Measurements from ENCODE around the gene TUSC1. TPM values are rescaled to one million over a fixed set of nuclear protein-coding genes. Genes with fewer than 3 reads are reported as not detected.

The TUSC1 gene
- total RNA-seq, 1 experiment from 2014 or later = 4.4 TPM

DNA sequence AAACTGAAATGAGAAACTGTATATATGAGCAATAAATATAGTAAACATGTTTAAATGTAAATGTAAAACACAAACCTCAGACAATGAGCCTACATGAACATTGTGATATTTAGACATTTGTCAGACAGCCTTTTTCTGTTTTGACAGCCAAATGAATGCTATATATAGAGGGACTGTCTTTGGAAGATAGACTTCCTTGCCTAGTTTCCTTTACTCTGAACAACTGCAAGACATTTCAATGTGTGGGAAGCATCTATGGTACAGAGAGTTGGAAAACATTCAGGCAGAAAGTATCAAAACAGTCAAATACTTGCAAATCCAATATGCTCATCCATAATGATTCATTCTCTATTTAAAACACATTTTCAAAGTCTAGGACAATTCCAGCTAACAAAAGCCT lies 31.7 kb upstream of the TUSC1 start:
- Histone ChIP-seq H3K27ac (ENCODE audit: low read length) (no peak overlapping the region), H3K36me3 (ENCODE audit: control insufficient read depth, insufficient read depth, low read length) (no peaks in the 10 kb centered on the region), H3K4me3 (ENCODE audit: low read depth in 2 of 2, low read length in 2 of 2) (no peak overlapping the region), H3K4me1 (ENCODE audit: control insufficient read depth, insufficient read depth, low read length) (no peaks in the 10 kb centered on the region), H3K9me3 (ENCODE audit: control insufficient read depth, insufficient read depth, low read depth, low read length) (no peaks in the 10 kb centered on the region), H3K27me3 (ENCODE audit: control insufficient read depth, insufficient read depth, low read length) (no peaks in the 10 kb centered on the region)
- no peak for ATAC-seq
- intact Hi-C loops (cut with micrococcal nuclease; ENCODE audit: unreplicated experiment) (no loop called here), in situ Hi-C loops (cut with HindIII; ENCODE audit: low pct_unique_long_range_greater_than_20kb, low sequenced_read_pairs) (no loop called here)
- no TSS peak for BruUV-seq (replicated peaks)
- ChIA-PET POLR2A (no interaction called here), CTCF (no interaction called here)
- TF ChIP-seq SIN3A (IDR thresholded peaks at IDR 0.05; ENCODE audit: borderline replicate concordance, insufficient read depth, low read depth, low read length) = no peak
- no peak for DNase-seq (ENCODE audit: low read depth, low spot score)

DNA sequence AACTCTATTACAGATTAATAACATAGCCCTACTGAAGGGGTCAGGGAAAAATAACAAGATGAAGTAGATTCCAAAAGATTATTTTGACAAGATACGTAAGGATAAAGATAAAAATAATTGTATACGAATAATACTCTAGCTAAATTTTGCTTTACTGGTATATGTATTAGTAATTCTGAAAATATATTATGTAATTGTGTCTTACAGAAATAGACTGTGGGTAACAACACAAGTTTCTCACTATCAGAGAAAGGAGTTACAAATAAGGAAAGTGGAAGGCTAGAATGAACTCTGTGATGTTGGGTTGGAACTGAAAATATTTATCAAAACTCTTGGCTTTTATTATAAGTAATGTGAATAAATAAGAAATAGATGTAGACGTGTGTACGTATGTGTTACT lies 26.6 kb upstream of the TUSC1 start:
- Histone ChIP-seq H3K27me3 (ENCODE audit: control insufficient read depth, insufficient read depth, low read length) (no peaks in the 10 kb centered on the region), H3K36me3 (ENCODE audit: control insufficient read depth, insufficient read depth, low read length) (no peaks in the 10 kb centered on the region), H3K9me3 (ENCODE audit: control insufficient read depth, insufficient read depth, low read depth, low read length) (no peaks in the 10 kb centered on the region), H3K4me3 (ENCODE audit: low read depth in 2 of 2, low read length in 2 of 2) (no peak overlapping the region), H3K4me1 (ENCODE audit: control insufficient read depth, insufficient read depth, low read length) (no peaks in the 10 kb centered on the region), H3K27ac (ENCODE audit: low read length) (no peak overlapping the region)
- no peak for DNase-seq (ENCODE audit: low read depth, low spot score)
- POLR2A ChIA-PET = no interaction called here
- in situ Hi-C loops (cut with HindIII; ENCODE audit: low pct_unique_long_range_greater_than_20kb, low sequenced_read_pairs) (no loop called here), intact Hi-C loops (cut with micrococcal nuclease; ENCODE audit: unreplicated experiment) (no loop called here)
- BruUV-seq (replicated peaks) = no TSS peak
- TF ChIP-seq, protein P1, sequence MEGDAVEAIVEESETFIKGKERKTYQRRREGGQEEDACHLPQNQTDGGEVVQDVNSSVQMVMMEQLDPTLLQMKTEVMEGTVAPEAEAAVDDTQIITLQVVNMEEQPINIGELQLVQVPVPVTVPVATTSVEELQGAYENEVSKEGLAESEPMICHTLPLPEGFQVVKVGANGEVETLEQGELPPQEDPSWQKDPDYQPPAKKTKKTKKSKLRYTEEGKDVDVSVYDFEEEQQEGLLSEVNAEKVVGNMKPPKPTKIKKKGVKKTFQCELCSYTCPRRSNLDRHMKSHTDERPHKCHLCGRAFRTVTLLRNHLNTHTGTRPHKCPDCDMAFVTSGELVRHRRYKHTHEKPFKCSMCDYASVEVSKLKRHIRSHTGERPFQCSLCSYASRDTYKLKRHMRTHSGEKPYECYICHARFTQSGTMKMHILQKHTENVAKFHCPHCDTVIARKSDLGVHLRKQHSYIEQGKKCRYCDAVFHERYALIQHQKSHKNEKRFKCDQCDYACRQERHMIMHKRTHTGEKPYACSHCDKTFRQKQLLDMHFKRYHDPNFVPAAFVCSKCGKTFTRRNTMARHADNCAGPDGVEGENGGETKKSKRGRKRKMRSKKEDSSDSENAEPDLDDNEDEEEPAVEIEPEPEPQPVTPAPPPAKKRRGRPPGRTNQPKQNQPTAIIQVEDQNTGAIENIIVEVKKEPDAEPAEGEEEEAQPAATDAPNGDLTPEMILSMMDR (IDR thresholded peaks at IDR 0.05) = no peak
- TF ChIP-seq SIN3A (IDR thresholded peaks at IDR 0.05; ENCODE audit: borderline replicate concordance, insufficient read depth, low read depth, low read length) (no peak), POLR2AphosphoS5 (IDR thresholded peaks at IDR 0.05; ENCODE audit: low read depth, low read length) (no peak), TCF7L2 (IDR thresholded peaks at IDR 0.05; ENCODE audit: low read depth, low read length) (no peak)
- TF ChIP-seq, protein P2, sequence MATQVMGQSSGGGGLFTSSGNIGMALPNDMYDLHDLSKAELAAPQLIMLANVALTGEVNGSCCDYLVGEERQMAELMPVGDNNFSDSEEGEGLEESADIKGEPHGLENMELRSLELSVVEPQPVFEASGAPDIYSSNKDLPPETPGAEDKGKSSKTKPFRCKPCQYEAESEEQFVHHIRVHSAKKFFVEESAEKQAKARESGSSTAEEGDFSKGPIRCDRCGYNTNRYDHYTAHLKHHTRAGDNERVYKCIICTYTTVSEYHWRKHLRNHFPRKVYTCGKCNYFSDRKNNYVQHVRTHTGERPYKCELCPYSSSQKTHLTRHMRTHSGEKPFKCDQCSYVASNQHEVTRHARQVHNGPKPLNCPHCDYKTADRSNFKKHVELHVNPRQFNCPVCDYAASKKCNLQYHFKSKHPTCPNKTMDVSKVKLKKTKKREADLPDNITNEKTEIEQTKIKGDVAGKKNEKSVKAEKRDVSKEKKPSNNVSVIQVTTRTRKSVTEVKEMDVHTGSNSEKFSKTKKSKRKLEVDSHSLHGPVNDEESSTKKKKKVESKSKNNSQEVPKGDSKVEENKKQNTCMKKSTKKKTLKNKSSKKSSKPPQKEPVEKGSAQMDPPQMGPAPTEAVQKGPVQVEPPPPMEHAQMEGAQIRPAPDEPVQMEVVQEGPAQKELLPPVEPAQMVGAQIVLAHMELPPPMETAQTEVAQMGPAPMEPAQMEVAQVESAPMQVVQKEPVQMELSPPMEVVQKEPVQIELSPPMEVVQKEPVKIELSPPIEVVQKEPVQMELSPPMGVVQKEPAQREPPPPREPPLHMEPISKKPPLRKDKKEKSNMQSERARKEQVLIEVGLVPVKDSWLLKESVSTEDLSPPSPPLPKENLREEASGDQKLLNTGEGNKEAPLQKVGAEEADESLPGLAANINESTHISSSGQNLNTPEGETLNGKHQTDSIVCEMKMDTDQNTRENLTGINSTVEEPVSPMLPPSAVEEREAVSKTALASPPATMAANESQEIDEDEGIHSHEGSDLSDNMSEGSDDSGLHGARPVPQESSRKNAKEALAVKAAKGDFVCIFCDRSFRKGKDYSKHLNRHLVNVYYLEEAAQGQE (IDR thresholded peaks at IDR 0.05; ENCODE audit: insufficient read depth in 1 of 2, low read depth in 2 of 2, low read length in 1 of 2) = no peak
- CTCF ChIA-PET = no interaction called here
- no peak for ATAC-seq

DNA sequence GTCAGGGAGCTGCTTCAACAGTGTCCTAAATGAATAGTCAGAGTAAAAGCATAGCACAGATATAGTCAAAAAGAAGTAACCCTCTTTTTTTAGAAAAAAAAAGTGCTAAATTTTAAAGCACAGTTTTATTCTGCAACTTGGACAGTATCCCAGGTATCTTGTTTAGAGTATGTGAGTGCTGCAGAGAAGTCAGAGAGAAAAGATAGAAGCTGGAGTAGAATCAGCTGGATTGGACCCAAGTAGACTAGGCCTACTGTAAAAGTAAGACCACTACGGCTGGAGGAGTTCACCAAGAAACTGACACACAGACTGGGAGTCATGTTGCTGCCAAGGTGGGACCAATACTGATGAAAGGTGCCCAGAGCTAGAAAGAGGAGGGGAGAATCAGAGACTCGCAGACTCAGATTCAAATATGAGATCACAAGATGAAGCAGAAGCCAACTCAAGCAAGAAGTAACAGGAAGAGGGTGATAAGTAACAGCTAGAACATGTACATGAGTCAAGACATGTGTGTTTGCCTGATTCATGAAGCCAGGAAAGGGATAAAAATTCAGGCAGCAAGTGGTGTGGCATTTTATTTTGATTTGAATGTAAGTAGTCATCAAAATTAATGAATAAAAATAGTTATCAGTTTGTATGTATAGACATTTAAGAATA lies 25.6 kb upstream of the TUSC1 start:
- Histone ChIP-seq H3K27ac (ENCODE audit: low read length) (no peak overlapping the region), H3K4me3 (ENCODE audit: low read depth in 2 of 2, low read length in 2 of 2) (no peak overlapping the region), H3K27me3 (ENCODE audit: control insufficient read depth, insufficient read depth, low read length) (no peaks in the 10 kb centered on the region), H3K4me1 (ENCODE audit: control insufficient read depth, insufficient read depth, low read length) (no peaks in the 10 kb centered on the region), H3K36me3 (ENCODE audit: control insufficient read depth, insufficient read depth, low read length) (no peaks in the 10 kb centered on the region), H3K9me3 (ENCODE audit: control insufficient read depth, insufficient read depth, low read depth, low read length) (no peaks in the 10 kb centered on the region)
- POLR2A ChIA-PET = no interaction called here
- TF ChIP-seq SIN3A (IDR thresholded peaks at IDR 0.05; ENCODE audit: borderline replicate concordance, insufficient read depth, low read depth, low read length) = no peak
- no peak for TF ChIP-seq POLR2AphosphoS5 (IDR thresholded peaks at IDR 0.05; ENCODE audit: low read depth, low read length)
- TF ChIP-seq, protein P1 (IDR thresholded peaks at IDR 0.05) = no peak
- TF ChIP-seq, protein P2 (IDR thresholded peaks at IDR 0.05; ENCODE audit: insufficient read depth in 1 of 2, low read depth in 2 of 2, low read length in 1 of 2) = no peak
- TF ChIP-seq TCF7L2 (IDR thresholded peaks at IDR 0.05; ENCODE audit: low read depth, low read length) = no peak
- in situ Hi-C loops (cut with HindIII; ENCODE audit: low pct_unique_long_range_greater_than_20kb, low sequenced_read_pairs) (no loop called here), intact Hi-C loops (cut with micrococcal nuclease; ENCODE audit: unreplicated experiment) (no loop called here)
- ATAC-seq (no peak), DNase-seq (ENCODE audit: low read depth, low spot score) (no peak)
- CTCF ChIA-PET = interaction anchor here (0.7 kb wide), 1 partner anchor 1131 kb away, joined by 4 read pairs; no protein-coding TSS in a partner anchor
- BruUV-seq (replicated peaks) = no TSS peak

All from Panc1 (cell line).